Measurements from ENCODE around the gene ACTL6B. TPM values are rescaled to one million over a fixed set of nuclear protein-coding genes. Genes with fewer than 3 reads are reported as not detected.

ACTL6B gene
- total and polyA plus RNA-seq, 9 of the 15 experiments (the other 6 are each of a cell fraction or from before 2014, with no cell fraction given), result not detected

- no peak for TF ChIP-seq ETV6 (IDR thresholded peaks at IDR 0.05; ENCODE audit: borderline replicate concordance in 1 of 2, low read depth in 2 of 2, low read length in 1 of 2)
- TF ChIP-seq ETV6 (CRISPR knock-in tag; IDR thresholded peaks at IDR 0.05; ENCODE audit: borderline replicate concordance), result no peak
- TF ChIP-seq BMI1 (IDR thresholded peaks at IDR 0.05; ENCODE audit: low read length), result no peak
- no peak for TF ChIP-seq CUX1 (CRISPR knock-in tag; IDR thresholded peaks at IDR 0.05)
- TF ChIP-seq ZNF324 (CRISPR knock-in tag; IDR thresholded peaks at IDR 0.05), result no peak
- TF ChIP-seq RAD21 (CRISPR knock-in tag; conservative IDR thresholded peaks at IDR 0.05 in 1 of 2, IDR thresholded peaks at IDR 0.05 in 1 of 2), result no peak
- TF ChIP-seq ZNF239 (CRISPR knock-in tag; IDR thresholded peaks at IDR 0.05), result no peak
- peak; percentile 5; the same call in 1 of the 2 replicates for TF ChIP-seq TCF3 (CRISPR knock-in tag; IDR thresholded peaks at IDR 0.05)
- TF ChIP-seq NRF1 (conservative IDR thresholded peaks at IDR 0.05 in 1 of 2, IDR thresholded peaks at IDR 0.05 in 1 of 2), result no peak; a peak in 1 of 4 replicates
- no peak for TF ChIP-seq REST (IDR thresholded peaks at IDR 0.05; ENCODE audit: borderline replicate concordance)
- 0 out of 2 replicates have a peak, but pooled peaks have one; percentile 69 for TF ChIP-seq REST (CRISPR knock-in tag; IDR thresholded peaks at IDR 0.05; ENCODE audit: low read depth)
Observed at GRCh38 chr7:100640517-100641440, 15.5 kb downstream of the ACTL6B start (continued).

Measured in K562 (cell line).